Stimulated activated CD4-positive, alpha-beta T cell treated with anti-CD3 and anti-CD28 coated beads, TNF-alpha, amount 100 ng/mL, for 48 hours (primary cell): Measurements from ENCODE around the gene MRPL24.
"Not testable (repeated sequence)": the region's sequence is repeated elsewhere in the genome, so short reads cannot be mapped to it uniquely, and the experiment has no call there.

Experiments used
- DNase-seq, 3 donors: peaks; one replicate each; pipeline ENCODE4 v3.0.0-alpha.2; 2020; ENCODE audit warnings: low read depth in 3 of 3

The MRPL24 gene

DNA sequence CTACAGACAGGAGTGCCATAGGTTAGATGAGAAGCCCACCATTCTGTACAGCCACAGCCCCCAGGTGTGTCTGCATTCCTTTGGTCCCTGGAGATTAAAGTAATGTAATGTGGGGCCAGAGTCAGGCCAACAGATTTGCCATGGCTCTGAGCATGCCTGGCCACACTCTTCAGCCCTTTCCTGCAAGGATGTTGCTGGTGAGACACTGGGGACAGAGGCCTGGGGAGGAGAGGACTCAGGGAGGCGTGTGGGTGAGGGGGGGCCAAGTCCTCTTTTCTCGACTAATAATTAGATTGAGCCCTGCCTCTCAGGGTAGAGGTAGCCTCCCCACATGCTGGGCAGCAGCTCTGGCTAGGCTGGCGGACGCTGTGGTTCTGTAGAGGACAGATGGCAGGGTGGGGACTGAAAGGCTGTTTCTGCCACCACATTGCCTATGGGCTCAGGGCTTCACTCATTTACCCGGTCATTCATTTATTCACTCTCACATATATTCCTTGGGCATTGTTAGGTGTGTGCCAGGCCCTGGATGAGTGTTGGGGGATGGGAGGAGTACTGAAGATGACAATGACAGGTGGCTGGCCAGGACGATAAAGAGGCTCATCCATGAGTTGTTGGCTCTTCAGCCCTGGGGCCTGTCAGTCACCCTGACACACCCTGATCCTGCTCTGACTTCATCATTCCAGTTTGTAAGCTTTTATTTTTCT, 19.4 kb upstream of the MRPL24 start:
- DNase-seq = no peak

DNA sequence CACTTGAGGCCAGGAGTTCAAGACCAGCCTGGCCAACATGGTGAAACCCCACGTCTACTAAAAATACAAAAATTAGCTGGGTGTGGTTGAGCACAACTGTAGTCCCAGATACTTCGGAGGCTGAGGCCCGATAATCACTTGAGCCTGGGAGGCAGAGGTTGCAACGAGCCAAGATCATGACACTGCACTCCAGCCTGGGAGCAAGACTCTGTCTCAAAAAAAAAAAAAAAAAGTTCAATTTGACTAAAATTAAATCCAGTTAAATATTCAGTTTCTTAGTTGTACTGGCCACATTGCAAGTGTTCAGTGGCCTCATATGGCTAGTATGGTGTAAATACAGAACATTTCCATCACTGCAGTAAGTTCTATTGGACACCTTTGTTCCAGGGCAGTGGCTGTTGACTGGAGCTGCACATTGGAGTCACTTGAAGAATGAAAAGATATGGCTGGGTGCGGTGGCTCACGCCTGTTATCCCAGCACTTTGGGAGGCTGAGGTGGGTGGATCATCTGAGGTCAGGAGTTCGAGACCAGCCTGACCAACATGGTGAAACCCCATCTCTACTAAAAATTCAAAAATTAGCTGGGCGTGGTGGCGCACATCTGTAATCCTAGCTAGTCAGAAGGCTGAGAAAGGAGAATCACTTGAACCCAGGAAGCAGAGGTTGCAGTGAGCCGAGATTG, 16.8 kb upstream of the MRPL24 start:
- DNase-seq = not testable (repeated sequence)

DNA sequence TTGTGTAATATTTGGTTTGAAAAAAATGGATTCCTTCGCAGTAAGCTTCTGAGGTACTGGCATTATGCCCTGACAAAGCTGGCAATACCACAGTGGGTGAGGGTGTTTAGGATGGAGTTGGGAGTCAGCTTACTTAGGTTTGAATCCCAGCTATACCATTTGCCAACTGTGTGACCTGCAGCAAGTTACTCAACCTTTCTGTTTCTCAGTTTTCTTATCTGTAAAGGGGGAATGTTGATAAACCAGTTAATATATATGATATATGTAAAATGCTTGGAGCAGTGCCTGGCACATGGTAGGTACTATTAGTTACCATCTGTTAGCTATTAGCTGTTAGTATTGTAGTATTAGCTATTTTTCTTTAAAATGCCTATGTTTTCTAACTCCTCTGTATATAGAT, 15.5 kb upstream of the MRPL24 start:
- no peak for DNase-seq

DNA sequence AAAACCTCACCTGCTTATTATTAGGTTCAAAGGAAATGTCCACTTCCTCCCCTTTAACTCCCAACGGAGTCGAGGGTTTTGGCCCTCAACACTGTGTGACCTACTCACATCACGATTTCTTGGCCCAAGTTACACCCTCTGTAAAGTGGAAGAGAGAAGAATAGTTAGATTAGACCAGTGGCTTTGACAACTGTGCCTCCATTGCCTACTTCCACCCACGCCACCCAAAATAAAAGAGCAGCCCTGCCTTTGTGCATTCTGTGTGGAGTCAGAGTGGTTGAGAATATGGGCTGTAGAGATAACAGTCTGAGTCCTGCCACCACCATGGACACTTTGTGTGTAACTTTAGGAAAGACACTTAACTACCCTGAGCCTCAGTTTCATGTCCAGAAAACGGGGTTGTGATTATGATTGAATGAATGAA, 14.7 kb upstream of the MRPL24 start:
- DNase-seq = no peak

DNA sequence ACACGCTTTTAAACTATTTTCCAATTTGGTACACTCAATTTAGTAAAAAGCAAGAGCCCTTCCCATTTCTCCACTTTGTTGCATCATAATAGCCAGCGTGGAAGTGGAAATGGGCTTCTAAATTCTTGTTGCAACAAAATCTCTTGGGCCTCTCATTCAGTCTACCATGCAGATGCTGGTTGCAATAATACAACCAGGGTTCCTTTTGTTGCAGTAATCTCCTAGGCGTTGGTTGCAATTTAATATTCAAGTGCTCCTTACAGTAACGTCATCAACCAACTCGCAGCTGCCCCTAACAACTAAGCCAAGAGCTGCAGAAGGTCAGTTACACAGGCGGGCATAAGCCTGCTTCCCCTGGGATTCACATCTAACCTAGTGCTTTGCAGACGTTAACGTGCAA, 13.3 kb upstream of the MRPL24 start:
- DNase-seq = no peak

DNA sequence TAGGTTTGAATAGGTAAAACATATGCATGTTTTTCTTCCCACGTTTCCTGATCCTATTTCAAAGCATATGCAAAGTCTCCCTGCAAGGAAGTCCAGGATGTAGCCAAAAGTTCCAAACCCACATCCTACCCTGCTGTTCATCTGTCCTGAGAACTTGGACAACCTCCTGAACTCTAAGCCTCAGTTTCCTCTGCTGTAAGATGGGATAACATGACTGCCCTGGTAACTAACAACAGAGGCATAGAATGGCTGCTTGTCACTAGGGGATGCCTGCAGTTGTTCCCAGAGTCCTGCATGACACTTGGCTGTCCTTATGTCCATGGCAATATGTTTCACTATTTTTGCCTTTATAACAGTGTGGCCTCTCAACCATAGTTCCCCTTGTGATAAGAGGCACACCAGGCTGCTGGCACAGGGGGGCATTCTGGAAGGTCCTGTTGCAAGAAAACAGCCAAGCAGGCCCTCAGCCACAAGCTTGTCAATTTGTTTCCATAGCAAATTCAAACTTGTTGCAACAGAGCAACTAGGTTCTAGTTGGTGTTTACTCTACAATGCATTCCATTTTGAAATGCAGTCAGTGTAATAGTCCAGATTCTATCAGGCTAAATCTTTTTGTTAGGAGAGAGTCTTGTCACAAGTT, 12.1 kb upstream of the MRPL24 start:
- no peak for DNase-seq

DNA sequence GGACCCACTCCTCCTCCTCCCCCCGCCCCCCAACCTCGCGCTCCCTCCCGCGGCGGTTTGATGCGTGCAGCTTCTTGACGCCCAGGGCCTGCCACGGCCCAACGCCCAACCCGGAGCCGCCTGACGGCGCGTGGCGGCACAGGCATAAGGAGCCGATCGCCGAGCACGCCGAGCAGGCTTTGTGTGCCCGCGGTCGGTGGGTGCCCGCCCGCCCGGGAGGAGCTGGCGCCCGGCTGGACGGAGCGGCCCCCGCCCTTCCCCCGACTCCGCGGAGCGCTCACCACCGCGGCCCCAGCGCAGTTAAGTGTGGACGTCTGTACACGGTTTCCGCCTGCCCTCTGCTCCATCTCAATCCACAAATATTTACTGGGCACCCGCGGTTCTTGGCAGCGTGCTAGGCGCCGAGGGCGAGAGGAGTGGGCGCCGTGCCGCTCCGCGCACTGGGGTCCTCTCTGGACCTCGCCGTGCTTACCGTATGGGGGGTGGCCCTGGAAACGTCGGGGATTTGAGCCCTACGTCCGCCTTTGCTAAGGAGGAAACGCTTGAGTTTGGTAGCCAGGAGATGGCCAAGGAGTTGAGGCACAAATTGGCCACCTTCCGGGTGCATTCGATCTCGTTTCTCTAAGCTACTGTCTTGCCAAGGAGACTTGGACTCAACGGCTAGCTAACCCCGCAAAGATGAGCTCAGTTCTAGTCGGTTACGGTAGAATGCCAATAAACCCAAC, 11.0 kb upstream of the MRPL24 start:
- DNase-seq = peak; percentile 92 to 99 (median 96)

DNA sequence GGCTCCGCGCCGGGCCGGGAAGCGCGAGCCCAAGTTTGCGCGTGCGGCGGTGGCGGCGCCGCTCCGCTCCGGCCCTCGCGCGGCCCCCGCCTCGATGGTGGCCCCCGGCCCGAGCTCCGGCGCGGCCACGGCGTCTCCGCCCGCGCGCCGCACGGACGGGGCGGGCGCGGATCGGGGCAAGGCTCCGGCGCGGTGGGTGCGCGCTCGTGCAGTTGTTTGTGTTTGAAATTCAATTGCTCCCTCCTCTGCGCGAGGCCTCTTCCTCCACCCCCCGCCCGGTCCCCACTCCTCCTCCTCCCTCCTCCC, 10.5 kb upstream of the MRPL24 start, which contains the start of gene HDGF:
Gene HDGF, minus strand, starts transcription at position 225 of the 306 bp plus-strand sequence. CDS start 246 bp downstream, outside the sequence.
- no peak for DNase-seq

DNA sequence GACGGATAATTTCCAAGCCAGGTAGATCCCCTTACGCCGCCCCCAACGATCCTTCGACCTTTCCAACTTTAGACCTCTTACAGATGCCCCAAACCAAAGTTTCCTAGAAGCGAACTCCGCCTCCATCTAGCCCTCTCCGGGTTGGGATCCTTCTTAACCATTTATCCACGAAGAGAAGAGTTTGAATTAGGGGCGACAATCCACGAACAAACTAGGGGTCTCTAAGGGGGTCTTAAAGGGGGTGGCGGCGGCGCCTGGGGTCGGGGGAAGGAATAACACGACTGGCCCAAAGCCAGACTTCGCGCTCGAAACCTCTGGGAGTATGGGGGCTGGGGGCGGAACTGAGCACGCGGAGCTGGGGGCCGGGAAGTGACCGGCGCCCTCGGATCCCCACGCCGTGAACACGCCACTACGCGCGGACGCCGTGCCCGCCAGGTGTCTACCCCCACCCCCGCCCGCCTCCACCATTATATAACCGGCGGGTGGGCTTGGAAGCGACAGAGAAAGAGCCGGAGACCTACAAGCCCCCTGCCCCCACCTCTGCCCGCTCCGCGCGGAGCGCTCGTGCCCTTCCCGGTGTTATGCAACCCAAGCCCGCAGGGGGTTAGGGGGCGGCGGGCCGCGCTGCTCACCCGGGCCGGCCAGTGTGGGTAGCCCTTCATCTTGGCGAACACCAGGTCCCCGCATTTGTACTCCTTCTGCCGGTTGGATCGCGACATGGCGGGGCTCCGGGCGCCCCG, 10.0 kb upstream of the MRPL24 start:
- DNase-seq = no peak

DNA sequence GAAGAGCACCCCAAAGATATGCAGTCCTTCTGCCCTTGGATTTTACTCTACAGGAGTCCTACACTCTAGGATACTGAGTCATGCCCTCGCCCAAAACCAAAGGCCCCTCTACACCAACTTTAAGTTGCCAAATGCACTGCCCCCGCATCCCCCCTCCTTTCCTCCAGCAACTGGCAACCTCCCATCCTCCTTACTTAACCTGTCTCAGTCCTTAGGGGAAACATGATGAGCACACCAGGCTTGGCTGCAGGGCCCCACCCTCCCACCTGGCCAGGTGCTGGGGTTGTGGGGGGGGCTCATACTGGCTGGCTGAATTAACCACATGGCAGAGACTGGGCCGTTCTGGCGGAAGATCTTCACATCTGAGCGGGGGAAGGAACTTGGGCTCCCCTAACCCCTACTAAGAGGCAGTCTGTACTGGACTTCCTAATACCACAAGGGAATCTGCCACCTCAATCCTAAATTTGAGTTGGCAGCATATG, 9.3 kb upstream of the MRPL24 start:
- no peak for DNase-seq

DNA sequence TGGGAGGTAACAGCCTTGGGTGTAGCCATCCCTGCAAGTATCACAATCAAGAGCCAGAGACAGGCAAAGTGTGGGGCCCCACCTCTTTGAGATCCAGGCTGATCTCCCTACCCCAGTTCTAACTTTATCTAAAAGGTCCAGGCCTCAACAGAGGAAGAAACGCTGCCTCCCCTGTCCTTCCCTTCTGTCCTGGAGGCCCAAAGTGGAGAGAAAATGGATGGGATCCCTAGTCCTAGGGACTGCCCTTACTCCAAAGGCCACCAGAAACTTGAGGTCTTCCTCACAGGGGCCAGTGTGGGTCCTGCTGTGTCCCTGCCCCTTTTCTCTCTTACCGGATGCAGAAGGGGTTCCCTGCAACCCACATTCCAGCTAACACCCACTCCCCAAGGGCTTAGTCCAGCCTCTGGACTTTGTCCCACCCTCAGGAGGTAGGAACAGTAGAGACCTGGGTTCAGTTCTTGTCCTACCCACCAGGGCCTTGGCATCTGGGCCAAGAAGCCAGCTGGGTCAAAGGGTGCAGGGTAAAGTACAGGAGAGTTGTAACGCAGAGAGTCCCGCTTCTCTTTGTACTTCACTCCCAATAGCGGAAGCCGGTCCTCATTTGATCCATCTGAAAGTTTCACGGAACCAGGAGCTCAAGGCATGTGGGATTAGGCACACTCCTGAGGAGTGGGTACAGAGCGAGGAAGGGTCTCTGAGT, 8.7 kb upstream of the MRPL24 start:
- DNase-seq = no peak

DNA sequence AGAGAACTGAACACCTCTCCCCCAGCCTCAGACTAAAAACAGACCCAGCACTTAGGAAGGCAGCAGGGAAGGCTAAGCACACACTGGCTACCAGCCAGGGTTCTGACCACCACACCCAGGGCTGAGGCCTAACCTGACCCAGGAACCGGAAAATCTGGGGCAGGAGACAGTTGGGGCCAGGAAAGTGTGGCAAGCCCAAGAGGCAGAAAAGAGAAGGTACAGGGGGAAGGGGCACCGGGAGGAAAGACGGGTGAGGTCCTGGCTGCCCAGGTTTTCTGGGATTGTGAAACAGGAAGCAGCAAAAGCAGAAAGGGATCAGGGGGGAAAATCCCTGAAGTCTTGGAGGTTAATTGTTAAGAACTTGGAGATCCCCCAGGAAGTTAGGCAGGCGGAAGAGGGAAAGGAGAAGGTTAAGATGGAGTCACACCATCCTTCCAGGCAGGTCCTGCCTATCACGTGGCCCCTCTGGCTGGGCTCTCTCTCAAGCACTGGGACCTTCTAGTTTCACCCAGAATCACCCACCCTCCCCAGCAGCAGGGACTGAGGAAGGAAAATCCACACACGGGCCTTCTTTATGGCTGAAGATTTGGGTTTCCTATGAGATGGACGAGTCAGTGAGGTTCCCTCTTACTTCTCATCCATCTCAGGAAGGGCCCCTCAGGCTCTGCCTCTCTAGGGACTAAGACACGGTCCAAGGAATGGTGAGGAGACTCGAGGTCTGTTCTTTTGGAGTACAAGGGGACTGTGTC, 8.0 kb upstream of the MRPL24 start:
- no peak for DNase-seq

DNA sequence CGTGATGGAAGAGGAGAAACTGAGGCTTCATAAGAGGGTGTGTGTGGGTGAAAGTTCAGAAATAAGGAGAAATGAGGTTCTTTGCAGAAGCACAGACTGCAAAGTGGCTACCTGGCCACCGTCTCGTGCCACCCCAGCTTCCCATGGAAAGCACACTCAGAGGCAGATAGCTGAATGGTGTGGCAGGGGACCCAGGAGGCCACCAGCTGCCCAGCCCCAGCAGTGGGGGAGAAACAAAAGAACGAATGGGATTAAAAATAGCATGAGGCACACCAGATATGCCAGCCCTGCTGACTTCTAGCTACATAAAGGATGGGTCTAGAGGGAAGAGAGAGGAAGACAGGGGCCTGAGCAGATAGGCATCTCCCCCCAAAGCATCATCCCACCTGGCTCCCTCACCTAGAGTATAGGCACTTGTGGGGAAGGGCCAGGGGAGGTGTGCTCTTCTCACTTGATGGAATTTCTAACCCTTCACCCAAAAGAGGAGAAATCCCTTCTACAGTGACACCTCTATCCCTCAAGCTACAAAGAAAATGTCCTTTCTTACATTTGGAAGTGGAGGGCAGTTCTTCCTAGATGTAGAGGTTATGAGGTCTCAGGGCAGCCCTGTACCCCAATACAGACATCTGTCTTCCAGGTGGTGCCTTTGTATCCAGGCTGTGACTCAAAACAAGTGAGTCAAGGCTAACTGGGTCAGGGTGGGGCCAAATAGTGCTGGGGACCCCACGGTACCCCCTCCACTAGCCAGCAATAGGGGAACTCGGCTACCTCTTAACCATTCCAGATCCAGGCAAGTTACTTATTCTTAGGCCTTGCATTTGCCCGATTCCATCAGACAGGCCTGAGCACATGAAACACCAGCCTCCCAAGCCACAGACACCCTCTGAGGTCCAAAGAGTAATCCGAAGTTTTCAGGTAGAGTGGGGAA, 7.1 kb upstream of the MRPL24 start:
- DNase-seq = no peak

DNA sequence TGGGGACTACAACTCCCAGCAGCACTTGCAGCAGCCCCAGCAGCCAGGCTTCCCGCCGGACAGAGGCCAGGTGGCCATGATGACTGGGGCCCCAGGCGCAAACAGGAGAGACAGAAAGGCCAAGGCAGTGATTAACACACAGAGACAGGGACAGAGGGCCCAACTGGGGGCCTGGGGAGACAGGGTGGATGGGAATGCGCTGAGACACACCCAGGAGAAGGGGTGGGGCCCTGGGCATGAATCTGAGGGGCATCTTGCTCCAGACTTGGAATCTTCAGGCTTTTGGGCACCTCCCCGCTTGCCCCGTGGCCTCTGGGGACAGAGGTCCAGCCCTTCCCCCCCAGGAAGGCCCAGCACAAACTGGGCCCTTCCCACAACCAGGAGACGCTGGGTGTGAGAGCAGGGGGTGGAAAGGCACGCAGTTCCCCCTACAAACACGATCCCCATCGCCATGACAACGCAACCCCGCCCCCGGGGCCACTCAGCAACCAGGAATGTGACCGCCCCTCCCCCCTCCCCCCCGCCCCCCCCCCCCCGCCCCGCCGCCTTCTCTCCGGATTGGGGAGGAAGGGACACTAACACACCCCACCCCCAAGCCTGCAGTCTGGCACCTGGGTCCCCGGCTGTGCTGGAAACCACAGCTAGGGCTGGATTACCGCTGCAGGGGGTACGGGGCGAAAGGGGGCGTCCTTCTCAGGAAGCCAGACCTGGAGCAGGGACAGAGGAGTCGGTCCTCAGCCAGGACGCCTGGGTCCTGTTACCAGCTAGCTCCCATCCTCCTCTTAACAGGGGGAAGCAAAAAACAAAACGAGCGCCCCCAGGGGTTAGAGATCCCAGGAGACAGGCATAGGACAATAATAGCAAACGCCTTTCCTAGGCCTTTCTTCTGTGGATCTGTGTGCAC, 6.1 kb upstream of the MRPL24 start:
- no peak for DNase-seq

DNA sequence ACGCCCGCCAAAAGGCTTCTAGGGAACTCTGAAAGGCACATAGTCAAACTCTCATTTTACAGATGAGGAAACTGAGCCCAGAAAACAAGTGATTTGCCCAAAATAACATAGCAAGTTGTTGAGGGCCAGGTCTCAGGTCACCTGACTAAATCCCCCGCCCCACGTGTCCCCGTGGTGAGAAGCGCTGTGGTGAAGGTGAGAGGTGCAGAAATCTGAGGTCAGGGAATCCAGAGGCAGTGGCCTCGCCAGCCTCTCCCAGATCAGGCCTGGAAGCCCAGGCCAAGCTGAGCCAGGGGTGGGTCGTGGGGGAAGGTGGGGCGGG, 5.5 kb upstream of the MRPL24 start:
- DNase-seq = no peak

DNA sequence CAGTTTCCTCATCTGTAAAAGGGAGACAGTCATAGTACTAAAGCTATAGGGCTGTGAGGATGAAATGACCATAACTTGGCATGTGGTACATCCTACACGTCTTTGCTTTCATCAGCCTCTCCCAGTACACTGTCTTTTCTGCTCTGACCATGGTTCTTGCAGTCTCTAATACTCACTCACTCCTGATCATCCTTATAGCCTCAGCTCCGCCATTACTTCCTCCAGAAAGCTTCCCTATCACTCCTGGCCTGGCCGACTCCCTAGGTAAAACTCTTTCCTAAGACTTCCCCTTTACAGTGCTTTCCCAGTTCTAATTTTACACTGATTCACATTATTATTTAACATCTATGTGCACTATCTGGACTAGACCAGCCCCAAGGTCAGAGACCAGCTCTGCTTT, 5.0 kb upstream of the MRPL24 start:
- no peak for DNase-seq

DNA sequence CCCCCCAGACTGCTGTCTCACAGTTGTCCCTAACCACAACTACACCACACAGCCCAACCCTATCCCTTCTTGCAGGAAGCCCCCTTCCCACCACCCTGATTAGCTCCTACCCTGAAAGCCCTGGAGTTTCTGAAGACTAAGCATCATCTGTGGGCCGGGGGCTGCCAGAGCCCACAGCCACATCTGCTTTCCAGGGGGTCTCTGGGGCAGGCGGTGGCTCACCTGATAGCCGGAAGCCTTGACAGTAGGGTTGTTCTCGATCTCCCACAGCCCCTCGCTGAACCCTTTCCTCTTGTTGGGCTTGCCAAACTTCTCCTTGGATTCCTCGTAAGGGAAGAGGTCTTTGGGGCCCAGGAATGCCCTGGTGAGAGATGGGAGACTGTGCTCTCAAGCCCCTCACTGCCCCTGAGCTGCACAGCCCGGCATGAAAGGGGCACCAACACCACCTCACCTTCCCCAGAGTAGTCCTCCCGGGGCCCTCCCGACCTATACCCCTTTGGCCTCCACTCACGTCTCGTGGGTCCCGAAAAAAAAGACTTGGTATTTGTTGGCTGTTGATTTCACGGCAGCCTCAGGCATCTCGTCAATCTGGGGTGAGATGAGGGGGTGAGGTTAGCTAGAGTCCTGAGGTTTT, 4.0 kb upstream of the MRPL24 start:
- no peak for DNase-seq

DNA sequence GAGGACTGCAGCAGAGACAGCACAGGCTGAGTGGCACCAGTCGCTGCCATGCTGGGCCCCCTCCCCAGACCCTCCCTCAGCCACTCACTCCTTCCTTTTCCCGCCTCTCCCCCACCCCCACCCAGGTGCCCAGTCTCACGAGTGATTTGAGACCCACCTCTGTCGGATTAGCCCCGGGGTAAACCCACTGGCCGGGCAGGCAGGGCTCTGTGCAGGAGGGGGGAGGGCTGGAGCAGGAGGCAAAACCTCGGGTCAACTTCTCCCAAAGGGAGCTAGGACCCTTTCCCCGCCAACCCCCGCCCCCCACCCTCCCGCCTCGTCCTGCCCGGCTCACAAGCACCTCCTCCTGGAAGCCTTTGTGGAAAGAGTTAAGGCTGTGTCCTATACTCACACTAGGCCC, 3.5 kb upstream of the MRPL24 start:
- DNase-seq = no peak
